Cortex of kidney (tissue), 1 donor: ENCODE results near the gene CXCL12.

ENCODE experiments used
- DNase-seq: peaks from one replicate; lab custom pipeline; 2025; lab: John Stamatoyannopoulos, UW

CXCL12 gene

GRCh38 chr10:44384601-44385025, 284 bp downstream of the CXCL12 start:
- DNase-seq = no peak

GRCh38 chr10:44383749-44384600, 922 bp downstream of the CXCL12 start:
- DNase-seq = no peak

- no peak for DNase-seq
Observed at GRCh38 chr10:44382981-44383748, 1.7 kb downstream of the CXCL12 start.

GRCh38 chr10:44382131-44382858, 2.6 kb downstream of the CXCL12 start:
- DNase-seq = no peak

GRCh38 chr10:44380829-44381600, 3.9 kb downstream of the CXCL12 start:
- DNase-seq = no peak

GRCh38 chr10:44379907-44380306, 5.0 kb downstream of the CXCL12 start:
- no peak for DNase-seq

- DNase-seq = no peak
Observed at GRCh38 chr10:44378626-44379025, 6.3 kb downstream of the CXCL12 start.

GRCh38 chr10:44377651-44378310, 7.1 kb downstream of the CXCL12 start:
- no peak for DNase-seq

GRCh38 chr10:44376472-44377099, 8.3 kb downstream of the CXCL12 start:
- no peak for DNase-seq

GRCh38 chr10:44374155-44374554, 10.7 kb downstream of the CXCL12 start:
- DNase-seq = no peak

- no peak for DNase-seq
Observed at GRCh38 chr10:44373341-44373995, 11.4 kb downstream of the CXCL12 start.

GRCh38 chr10:44372181-44372580, 12.7 kb downstream of the CXCL12 start:
- no peak for DNase-seq

GRCh38 chr10:44370731-44371248, 14.1 kb downstream of the CXCL12 start:
- no peak for DNase-seq

GRCh38 chr10:44369854-44370253, 15.0 kb downstream of the CXCL12 start:
- DNase-seq = no peak

- DNase-seq = no peak
Observed at GRCh38 chr10:44369296-44369695, 15.6 kb downstream of the CXCL12 start.

- DNase-seq = no peak
Observed at GRCh38 chr10:44368637-44369036, 16.3 kb downstream of the CXCL12 start.

GRCh38 chr10:44366941-44367630, 17.8 kb downstream of the CXCL12 start:
- no peak for DNase-seq

- no peak for DNase-seq
Observed at GRCh38 chr10:44364566-44364965, 20.3 kb downstream of the CXCL12 start.

- DNase-seq = no peak
Observed at GRCh38 chr10:44363716-44364115, 21.2 kb downstream of the CXCL12 start.
